OCI-LY7 (cell line): ENCODE results near the gene PSTK.

Experiments
- CTCF ChIP-seq: fragments of 200-600 bp; sonication (generic); conservative IDR thresholded peaks from 2 replicates; pipeline ENCODE4 v1.5.1; 2014; ENCODE audit warnings: mild to moderate bottlenecking, antibody characterized with exemption, low read length, moderate library complexity, mixed read lengths
- EZH2phosphoT487 ChIP-seq: fragments of 200-600 bp; sonication (generic); IDR thresholded peaks from 2 replicates; pipeline ENCODE4 v1.6.1; 2018; ENCODE audit warnings: low read depth, borderline replicate concordance, mild to moderate bottlenecking, mixed run types, antibody characterized with exemption, low read length, moderate library complexity, mixed read lengths

- no peak for TF ChIP-seq CTCF
- no peak for TF ChIP-seq EZH2phosphoT487
These were observed 44.3 kb downstream of the PSTK start for GRCh38 chr10:123024540-123024939.
